Gastrocnemius medialis (tissue), 4 donors: ENCODE data around the gene ATP6V1E1.

Experiments used
- POLR2A ChIP-seq, 2 donors: fragments of 450-650 bp; IDR thresholded peaks; one replicate each; pipeline ENCODE4 v1.6.1; 2017; ENCODE audit warnings: antibody characterized with exemption in 2 of 2, mild to moderate bottlenecking in 2 of 2, moderate library complexity in 2 of 2
- TF ChIP-seq, protein P1 (sequence below), 5 experiments: fragments of 450-650 bp in 3 of 5; fragments of 200-600 bp in 2 of 5; sonication (generic) in 2 of 5; IDR thresholded peaks in 4 of 5; conservative IDR thresholded peaks in 1 of 5; 1 replicate in 4 of 5; 2 replicates in 1 of 5; pipeline ENCODE4 v1.5.1; 2016 to 2019; ENCODE audit warnings: antibody characterized with exemption in 5 of 5, mild to moderate bottlenecking in 3 of 5, moderate library complexity in 3 of 5

GRCh38 chr22:17548010-17548755, 80.4 kb downstream of the ATP6V1E1 start:
- TF ChIP-seq POLR2A (IDR thresholded peaks at IDR 0.05), result no peak
- TF ChIP-seq, protein P1, sequence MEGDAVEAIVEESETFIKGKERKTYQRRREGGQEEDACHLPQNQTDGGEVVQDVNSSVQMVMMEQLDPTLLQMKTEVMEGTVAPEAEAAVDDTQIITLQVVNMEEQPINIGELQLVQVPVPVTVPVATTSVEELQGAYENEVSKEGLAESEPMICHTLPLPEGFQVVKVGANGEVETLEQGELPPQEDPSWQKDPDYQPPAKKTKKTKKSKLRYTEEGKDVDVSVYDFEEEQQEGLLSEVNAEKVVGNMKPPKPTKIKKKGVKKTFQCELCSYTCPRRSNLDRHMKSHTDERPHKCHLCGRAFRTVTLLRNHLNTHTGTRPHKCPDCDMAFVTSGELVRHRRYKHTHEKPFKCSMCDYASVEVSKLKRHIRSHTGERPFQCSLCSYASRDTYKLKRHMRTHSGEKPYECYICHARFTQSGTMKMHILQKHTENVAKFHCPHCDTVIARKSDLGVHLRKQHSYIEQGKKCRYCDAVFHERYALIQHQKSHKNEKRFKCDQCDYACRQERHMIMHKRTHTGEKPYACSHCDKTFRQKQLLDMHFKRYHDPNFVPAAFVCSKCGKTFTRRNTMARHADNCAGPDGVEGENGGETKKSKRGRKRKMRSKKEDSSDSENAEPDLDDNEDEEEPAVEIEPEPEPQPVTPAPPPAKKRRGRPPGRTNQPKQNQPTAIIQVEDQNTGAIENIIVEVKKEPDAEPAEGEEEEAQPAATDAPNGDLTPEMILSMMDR (IDR thresholded peaks at IDR 0.05 in 4 of 5, conservative IDR thresholded peaks at IDR 0.05 in 1 of 5), result no peak
